ENCODE results near the gene FGFBP2.

FGFBP2 gene

DNA sequence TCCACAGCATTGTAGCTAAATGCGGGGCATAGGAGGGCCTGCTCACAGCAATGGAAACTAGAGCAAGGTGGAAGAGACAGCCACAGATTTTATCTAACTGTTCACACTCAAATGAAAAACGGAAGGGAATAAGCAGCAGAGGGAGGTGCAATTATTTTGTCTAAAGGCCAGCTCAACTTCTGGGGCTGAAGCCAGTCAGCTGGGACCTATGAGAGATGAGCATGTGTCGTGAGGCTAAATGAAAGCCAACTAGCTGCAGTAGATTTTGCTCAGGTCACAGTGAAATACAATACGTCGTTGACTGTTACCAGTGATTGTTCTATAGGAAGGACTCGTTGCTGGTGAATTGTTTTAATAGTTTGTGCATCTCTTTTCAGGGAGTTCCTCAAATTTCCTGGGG, 26.4 kb upstream of the FGFBP2 start:
- no peak overlapping the region for H3K27ac ChIP-seq
- no peaks in the 10 kb centered on the region for H3K4me1 ChIP-seq (ENCODE audit: low read depth, poor library complexity, severe bottlenecking)
- H3K9ac ChIP-seq, result no peak overlapping the region
- H3K4me3 ChIP-seq (IDR thresholded peaks at IDR 0.05; ENCODE audit: insufficient read depth, low read depth, low read length), result no peak overlapping the region
- no peaks in the 10 kb centered on the region for H3K27me3 ChIP-seq (ENCODE audit: insufficient read depth, low read depth)
- no peak overlapping the region for H2AFZ ChIP-seq (ENCODE audit: low read depth)
- no peaks in the 10 kb centered on the region for H4K20me1 ChIP-seq (ENCODE audit: insufficient read depth)
- H3K79me2 ChIP-seq (ENCODE audit: insufficient read depth, low read depth), result no peaks in the 10 kb centered on the region
- H3K4me2 ChIP-seq, result no peak overlapping the region
- TF ChIP-seq, protein P1, sequence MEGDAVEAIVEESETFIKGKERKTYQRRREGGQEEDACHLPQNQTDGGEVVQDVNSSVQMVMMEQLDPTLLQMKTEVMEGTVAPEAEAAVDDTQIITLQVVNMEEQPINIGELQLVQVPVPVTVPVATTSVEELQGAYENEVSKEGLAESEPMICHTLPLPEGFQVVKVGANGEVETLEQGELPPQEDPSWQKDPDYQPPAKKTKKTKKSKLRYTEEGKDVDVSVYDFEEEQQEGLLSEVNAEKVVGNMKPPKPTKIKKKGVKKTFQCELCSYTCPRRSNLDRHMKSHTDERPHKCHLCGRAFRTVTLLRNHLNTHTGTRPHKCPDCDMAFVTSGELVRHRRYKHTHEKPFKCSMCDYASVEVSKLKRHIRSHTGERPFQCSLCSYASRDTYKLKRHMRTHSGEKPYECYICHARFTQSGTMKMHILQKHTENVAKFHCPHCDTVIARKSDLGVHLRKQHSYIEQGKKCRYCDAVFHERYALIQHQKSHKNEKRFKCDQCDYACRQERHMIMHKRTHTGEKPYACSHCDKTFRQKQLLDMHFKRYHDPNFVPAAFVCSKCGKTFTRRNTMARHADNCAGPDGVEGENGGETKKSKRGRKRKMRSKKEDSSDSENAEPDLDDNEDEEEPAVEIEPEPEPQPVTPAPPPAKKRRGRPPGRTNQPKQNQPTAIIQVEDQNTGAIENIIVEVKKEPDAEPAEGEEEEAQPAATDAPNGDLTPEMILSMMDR (conservative IDR thresholded peaks at IDR 0.05; ENCODE audit: low read depth, low read length), result no peak
- no peaks in the 10 kb centered on the region for H3K36me3 ChIP-seq (ENCODE audit: insufficient read depth)

GRCh38 chr4:15988222-15988621, 25.2 kb upstream of the FGFBP2 start:
- Histone ChIP-seq H3K9ac (no peak overlapping the region), H3K79me2 (ENCODE audit: insufficient read depth, low read depth) (no peaks in the 10 kb centered on the region), H3K36me3 (ENCODE audit: insufficient read depth) (no peaks in the 10 kb centered on the region), H3K27ac (no peak overlapping the region), H3K4me2 (no peak overlapping the region), H3K27me3 (ENCODE audit: insufficient read depth, low read depth) (no peaks in the 10 kb centered on the region), H2AFZ (ENCODE audit: low read depth) (no peak overlapping the region), H3K4me1 (ENCODE audit: low read depth, poor library complexity, severe bottlenecking) (no peaks in the 10 kb centered on the region), H3K4me3 (IDR thresholded peaks at IDR 0.05; ENCODE audit: insufficient read depth, low read depth, low read length) (no peak overlapping the region), H4K20me1 (ENCODE audit: insufficient read depth) (no peaks in the 10 kb centered on the region)
- TF ChIP-seq, protein P1 (conservative IDR thresholded peaks at IDR 0.05; ENCODE audit: low read depth, low read length), result no peak

- no peaks in the 10 kb centered on the region for H4K20me1 ChIP-seq (ENCODE audit: insufficient read depth)
Observed at GRCh38 chr4:15986907-15987306, 23.9 kb upstream of the FGFBP2 start.

GRCh38 chr4:15983610-15984009, 20.6 kb upstream of the FGFBP2 start:
- H4K20me1 ChIP-seq (ENCODE audit: insufficient read depth), result no peaks in the 10 kb centered on the region
- H3K27me3 ChIP-seq (ENCODE audit: insufficient read depth, low read depth), result no peaks in the 10 kb centered on the region
- no peak overlapping the region for H3K4me3 ChIP-seq (IDR thresholded peaks at IDR 0.05; ENCODE audit: insufficient read depth, low read depth, low read length)
- no peaks in the 10 kb centered on the region for H3K79me2 ChIP-seq (ENCODE audit: insufficient read depth, low read depth)
- no peaks in the 10 kb centered on the region for H3K36me3 ChIP-seq (ENCODE audit: insufficient read depth)
- TF ChIP-seq, protein P1 (conservative IDR thresholded peaks at IDR 0.05; ENCODE audit: low read depth, low read length), result no peak
- H3K27ac ChIP-seq, result no peak overlapping the region
- no peak overlapping the region for H3K9ac ChIP-seq
- H2AFZ ChIP-seq (ENCODE audit: low read depth), result no peak overlapping the region
- no peak overlapping the region for H3K4me2 ChIP-seq
- no peaks in the 10 kb centered on the region for H3K4me1 ChIP-seq (ENCODE audit: low read depth, poor library complexity, severe bottlenecking)

More at GRCh38 chr4:15986907-15987306, 23.9 kb upstream of the FGFBP2 start:
- no peak overlapping the region for H3K9ac ChIP-seq
- no peak overlapping the region for H2AFZ ChIP-seq (ENCODE audit: low read depth)
- H3K27me3 ChIP-seq (ENCODE audit: insufficient read depth, low read depth), result no peaks in the 10 kb centered on the region
- TF ChIP-seq, protein P1 (conservative IDR thresholded peaks at IDR 0.05; ENCODE audit: low read depth, low read length), result no peak
- no peak overlapping the region for H3K4me2 ChIP-seq
- no peak overlapping the region for H3K4me3 ChIP-seq (IDR thresholded peaks at IDR 0.05; ENCODE audit: insufficient read depth, low read depth, low read length)
- no peaks in the 10 kb centered on the region for H3K4me1 ChIP-seq (ENCODE audit: low read depth, poor library complexity, severe bottlenecking)
- no peaks in the 10 kb centered on the region for H3K36me3 ChIP-seq (ENCODE audit: insufficient read depth)
- H3K27ac ChIP-seq, result no peak overlapping the region
- no peaks in the 10 kb centered on the region for H3K79me2 ChIP-seq (ENCODE audit: insufficient read depth, low read depth)
